Stimulated activated CD4-positive, alpha-beta T cell treated with anti-CD3 and anti-CD28 coated beads, Interleukin-4, amount 100 ng/mL, for 4 hours (primary cell): ENCODE data around the gene PDE7B.

ENCODE experiments used
- DNase-seq, 2 experiments: peaks; one replicate each; pipeline ENCODE4 v3.0.0-alpha.2; 2020

PDE7B gene

GRCh38 chr6:135938576-135939207 is 87.2 kb downstream of the PDE7B start:
- no peak for DNase-seq

GRCh38 chr6:135939208-135939591 is 87.7 kb downstream of the PDE7B start:
- no peak for DNase-seq

GRCh38 chr6:135940616-135941167 is 89.2 kb downstream of the PDE7B start:
- DNase-seq, result no peak

- DNase-seq, result no peak
Observed at GRCh38 chr6:135941275-135942025, 89.9 kb downstream of the PDE7B start.

- no peak for DNase-seq
Observed at GRCh38 chr6:135944120-135944519, 92.6 kb downstream of the PDE7B start.

GRCh38 chr6:135946674-135947073 is 95.2 kb downstream of the PDE7B start:
- no peak for DNase-seq

- DNase-seq, result no peak
Observed at GRCh38 chr6:135950669-135951068, 99.2 kb downstream of the PDE7B start.

- no peak for DNase-seq
Observed at GRCh38 chr6:135951169-135951568, 99.7 kb downstream of the PDE7B start.

GRCh38 chr6:135953818-135954217 is 102.3 kb downstream of the PDE7B start:
- DNase-seq, result no peak

GRCh38 chr6:135955099-135955498 is 103.6 kb downstream of the PDE7B start:
- no peak for DNase-seq

- no peak for DNase-seq
Observed at GRCh38 chr6:135962731-135963130, 111.2 kb downstream of the PDE7B start.

- no peak for DNase-seq
Observed at GRCh38 chr6:135970750-135971149, 119.2 kb downstream of the PDE7B start.

GRCh38 chr6:135971351-135971750 is 119.8 kb downstream of the PDE7B start:
- no peak for DNase-seq

GRCh38 chr6:135972150-135972549 is 120.6 kb downstream of the PDE7B start:
- DNase-seq, result no peak

GRCh38 chr6:135972586-135972985 is 121.1 kb downstream of the PDE7B start:
- DNase-seq, result no peak

- DNase-seq, result no peak
Observed at GRCh38 chr6:135974426-135974825, 122.9 kb downstream of the PDE7B start.

- no peak for DNase-seq
Observed at GRCh38 chr6:135976585-135976984, 125.1 kb downstream of the PDE7B start.

- DNase-seq, result no peak
Observed at GRCh38 chr6:135983093-135983492, 131.6 kb downstream of the PDE7B start.

- no peak for DNase-seq
Observed at GRCh38 chr6:135983718-135984343, 132.3 kb downstream of the PDE7B start.

GRCh38 chr6:135985471-135985870 is 134.0 kb downstream of the PDE7B start:
- DNase-seq, result no peak

- DNase-seq, result no peak
Observed at GRCh38 chr6:135987226-135987625, 135.7 kb downstream of the PDE7B start.

- DNase-seq, result no peak
Observed at GRCh38 chr6:135990439-135990838, 138.9 kb downstream of the PDE7B start.

GRCh38 chr6:135990855-135991464 is 139.5 kb downstream of the PDE7B start:
- no peak for DNase-seq
